Keratinocyte (primary cell): ENCODE results near the gene TUBB8. TPM values are rescaled to one million over a fixed set of nuclear protein-coding genes. Genes with fewer than 3 reads are reported as not detected.

Source experiments
- DNase-seq: peaks from one replicate; pipeline ENCODE4 v3.0.0-alpha.2; 2011; ENCODE audit warnings: low read depth, missing footprints, low spot score
- FAIRE-seq: peaks from 2 replicates; lab custom pipeline; 2011; peaks lifted over from hg19 to GRCh38; lab: Jason Lieb, UNC
- H2AFZ ChIP-seq: 2 replicates; pipeline ENCODE4 v1.6.0; 2012; ENCODE audit warnings: low read length, control low read depth, inconsistent platforms; ENCODE audit not compliant: control insufficient read depth
- H3K27ac ChIP-seq: 2 replicates; pipeline ENCODE4 v1.5.1; 2011; ENCODE audit warnings: low read length; ENCODE audit not compliant: control insufficient read depth, insufficient read depth
- H3K27me3 ChIP-seq: 3 replicates; pipeline ENCODE4 v1.6.0; 2011; ENCODE audit warnings: low read length; ENCODE audit not compliant: control insufficient read depth, insufficient read depth; ENCODE audit errors: extremely low read depth
- H3K36me3 ChIP-seq, 2 experiments: 2 replicates in 1 of 2; 3 replicates in 1 of 2; pipeline ENCODE4 v1.5.1; 2011; ENCODE audit warnings: low read length in 2 of 2, mild to moderate bottlenecking in 1 of 2; ENCODE audit not compliant: control insufficient read depth in 2 of 2, insufficient read depth in 2 of 2; ENCODE audit errors: extremely low read depth in 1 of 2
- H3K4me1 ChIP-seq: 3 replicates; pipeline ENCODE4 v1.5.1; 2011; ENCODE audit warnings: low read length; ENCODE audit not compliant: control insufficient read depth, insufficient read depth; ENCODE audit errors: extremely low read depth
- H3K4me2 ChIP-seq: 3 replicates; pipeline ENCODE4 v1.6.0; 2011; ENCODE audit warnings: low read depth, low read length; ENCODE audit not compliant: control insufficient read depth, insufficient read depth; ENCODE audit errors: extremely low read depth
- H3K4me3 ChIP-seq, 3 experiments: fragments of 200-600 bp in 1 of 3; sonication (generic) in 1 of 3; 2 replicates in 2 of 3; 3 replicates in 1 of 3; pipeline ENCODE4 v1.5.1; 2011 to 2016; ENCODE audit warnings: low read length in 3 of 3, mild to moderate bottlenecking in 3 of 3, control low read depth in 2 of 3, inconsistent platforms in 1 of 3, low read depth in 1 of 3, mixed read lengths in 1 of 3, mixed run types in 1 of 3, moderate library complexity in 1 of 3; ENCODE audit not compliant: control insufficient read depth in 2 of 3, insufficient read depth in 2 of 3; ENCODE audit errors: extremely low read depth in 1 of 3
- H3K79me2 ChIP-seq: 2 replicates; pipeline ENCODE4 v1.6.0; 2012; ENCODE audit warnings: low read length; ENCODE audit not compliant: control insufficient read depth, insufficient read depth
- H3K9ac ChIP-seq: 3 replicates; pipeline ENCODE4 v1.6.0; 2011; ENCODE audit warnings: low read length; ENCODE audit not compliant: control insufficient read depth, insufficient read depth; ENCODE audit errors: extremely low read depth
- H3K9me1 ChIP-seq: 3 replicates; pipeline ENCODE4 v1.6.0; 2011; ENCODE audit warnings: low read length; ENCODE audit not compliant: control insufficient read depth, insufficient read depth; ENCODE audit errors: extremely low read depth
- H3K9me3 ChIP-seq: 2 replicates; pipeline ENCODE4 v1.5.1; 2012; ENCODE audit warnings: low read depth, low read length; ENCODE audit not compliant: control insufficient read depth
- H4K20me1 ChIP-seq: 3 replicates; pipeline ENCODE4 v1.6.0; 2011; ENCODE audit warnings: low read length; ENCODE audit not compliant: control insufficient read depth, insufficient read depth; ENCODE audit errors: extremely low read depth
- CTCF ChIP-seq, 3 experiments: IDR thresholded peaks in 1 of 3; conservative IDR thresholded peaks in 1 of 3; optimal IDR thresholded peaks in 1 of 3; 2 replicates in 2 of 3; 3 replicates in 1 of 3; pipeline versions ENCODE3 to v1.5.1; 2011; ENCODE audit warnings: low read length in 3 of 3, mild to moderate bottlenecking in 3 of 3, moderate library complexity in 2 of 3, control low read depth in 1 of 3, inconsistent platforms in 1 of 3; ENCODE audit not compliant: insufficient read depth in 2 of 3; ENCODE audit errors: extremely low read depth in 1 of 3
- EZH2 ChIP-seq: IDR thresholded peaks from one replicate; pipeline ENCODE4 v1.6.1; 2012; ENCODE audit warnings: inconsistent platforms, mild to moderate bottlenecking, low read length, moderate library complexity
- dilution Hi-C: fragments of 300-500 bp; cut with MboI; formaldehyde crosslinking; loops from one replicate; pipeline ENCODE4 v1.7.0; 2020; ENCODE audit warnings: low sequenced_read_pairs; ENCODE audit not compliant: extremely low pct_ligation_motif_present
- polyA plus RNA-seq, 5 experiments: library from polyadenylated mRNA; depleted of rRNA in 3 of 5; stranded (reverse) in 3 of 5; stranded (forward) in 1 of 5; unstranded in 1 of 5; fragments of >200 nt; gene quantifications; 1 replicate in 1 of 5; 2 replicates in 3 of 5; 3 replicates in 1 of 5; pipeline versions ENCODE4 v1.2.1 to v1.2.3, GENCODE V29; 2011 to 2012; ENCODE audit warnings: missing spikeins in 2 of 5, low read depth in 1 of 5, low replicate concordance in 1 of 5

TUBB8 gene
- polyA plus RNA-seq, 1 donor (not counting 4 experiments of a cell fraction or from before 2014, with no cell fraction given): 0.10 TPM

- dilution Hi-C loops: no loop called here
- no peak for DNase-seq
- no peak for FAIRE-seq
Observed at GRCh38 chr10:80477-81105, 31.5 kb upstream of the TUBB8 start.

GRCh38 chr10:79532-80215 is 30.6 kb upstream of the TUBB8 start:
- FAIRE-seq: no peak
- H3K4me2 ChIP-seq: no peak overlapping the region
- H4K20me1 ChIP-seq: no peaks in the 10 kb centered on the region
- no peak for TF ChIP-seq CTCF (optimal IDR thresholded peaks at IDR 0.05 in 1 of 3, IDR thresholded peaks at IDR 0.05 in 1 of 3, conservative IDR thresholded peaks at IDR 0.05 in 1 of 3; ENCODE audit: extremely low read depth in 1 of 3, insufficient read depth in 2 of 3, low read length in 3 of 3)
- no peak for TF ChIP-seq EZH2
- H3K4me3 ChIP-seq: no peak overlapping the region
- no peak overlapping the region for H3K9ac ChIP-seq
- no peak for DNase-seq
- H3K4me1 ChIP-seq: no peaks in the 10 kb centered on the region
- H3K27me3 ChIP-seq: peaks cover 11% of the 10 kb centered on the region
- H3K9me3 ChIP-seq: no peaks in the 10 kb centered on the region
- H3K79me2 ChIP-seq: no peaks in the 10 kb centered on the region
- dilution Hi-C loops: no loop called here
- H2AFZ ChIP-seq: no peak overlapping the region
- H3K36me3 ChIP-seq: no peaks in the 10 kb centered on the region
- H3K9me1 ChIP-seq: no peaks in the 10 kb centered on the region
- H3K27ac ChIP-seq: no peak overlapping the region

More at GRCh38 chr10:80477-81105, 31.5 kb upstream of the TUBB8 start:
- no peak for TF ChIP-seq CTCF (optimal IDR thresholded peaks at IDR 0.05 in 1 of 3, IDR thresholded peaks at IDR 0.05 in 1 of 3, conservative IDR thresholded peaks at IDR 0.05 in 1 of 3; ENCODE audit: extremely low read depth in 1 of 3, insufficient read depth in 2 of 3, low read length in 3 of 3)
- TF ChIP-seq EZH2: no peak
- H4K20me1 ChIP-seq: no peaks in the 10 kb centered on the region
- H3K36me3 ChIP-seq: no peaks in the 10 kb centered on the region
- H3K4me1 ChIP-seq: no peaks in the 10 kb centered on the region
- no peak overlapping the region for H3K4me3 ChIP-seq
- H3K79me2 ChIP-seq: no peaks in the 10 kb centered on the region
- H3K27me3 ChIP-seq: peaks cover 11% of the 10 kb centered on the region
- H3K27ac ChIP-seq: no peak overlapping the region
- no peak overlapping the region for H3K4me2 ChIP-seq
- H3K9me1 ChIP-seq: no peaks in the 10 kb centered on the region
- H3K9ac ChIP-seq: no peak overlapping the region
- no peaks in the 10 kb centered on the region for H3K9me3 ChIP-seq
- H2AFZ ChIP-seq: no peak overlapping the region
